Measurements from ENCODE around the gene SNAP23.

SNAP23 gene

DNA sequence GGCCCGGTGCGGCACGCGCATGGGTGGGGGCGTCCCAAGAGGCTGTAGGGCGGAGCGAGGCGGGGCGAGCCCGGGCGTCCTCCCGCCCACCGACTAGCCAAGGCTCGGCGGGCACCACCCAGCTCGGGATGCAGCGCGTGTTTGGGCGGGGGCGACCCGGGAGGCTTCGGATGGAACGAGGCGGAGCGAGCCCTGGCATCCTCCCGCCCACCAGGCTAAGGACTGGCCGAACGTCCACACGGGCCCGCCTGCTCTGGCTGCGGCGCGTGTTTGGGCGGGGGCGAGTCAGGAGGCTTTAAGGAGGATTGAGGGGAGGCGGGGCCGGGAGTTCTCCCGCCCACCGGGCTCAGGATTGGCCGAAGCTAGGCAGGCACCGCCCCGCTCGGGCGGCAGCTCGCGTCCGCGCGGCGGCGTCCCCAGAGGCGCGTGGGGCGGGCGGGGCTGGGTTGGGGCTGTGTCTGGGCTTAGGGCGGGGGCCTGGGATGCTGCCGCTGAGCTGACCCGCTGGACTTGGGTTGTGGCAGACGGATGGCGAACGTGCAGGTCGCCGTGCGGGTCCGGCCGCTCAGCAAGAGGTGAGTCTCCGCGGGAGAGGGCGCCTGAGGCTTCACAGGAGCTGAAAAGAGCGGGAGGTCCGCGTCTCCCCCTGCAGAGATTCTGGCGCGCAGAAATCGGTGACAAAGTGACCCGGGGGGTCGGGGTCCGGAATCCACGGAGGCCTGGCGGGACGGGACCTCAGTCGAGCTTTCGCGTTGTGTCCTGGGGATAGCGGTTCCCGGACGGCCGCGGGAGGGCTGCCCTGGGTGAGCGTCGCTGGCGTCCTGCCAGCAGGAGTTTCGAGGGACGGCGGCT is 80.0 kb downstream of the SNAP23 start, which contains the start of gene STARD9:
TSS of gene STARD9 (plus strand) at position 419 of the 852 bp plus-strand sequence. CDS start at position 529, 110 bp downstream.
- DNase-seq, result peak; percentile 80

GRCh38 chr15:42576040-42576594 is 80.7 kb downstream of the SNAP23 start:
- no peak for DNase-seq

GRCh38 chr15:42576776-42577175 is 81.3 kb downstream of the SNAP23 start:
- no peak for DNase-seq

DNA sequence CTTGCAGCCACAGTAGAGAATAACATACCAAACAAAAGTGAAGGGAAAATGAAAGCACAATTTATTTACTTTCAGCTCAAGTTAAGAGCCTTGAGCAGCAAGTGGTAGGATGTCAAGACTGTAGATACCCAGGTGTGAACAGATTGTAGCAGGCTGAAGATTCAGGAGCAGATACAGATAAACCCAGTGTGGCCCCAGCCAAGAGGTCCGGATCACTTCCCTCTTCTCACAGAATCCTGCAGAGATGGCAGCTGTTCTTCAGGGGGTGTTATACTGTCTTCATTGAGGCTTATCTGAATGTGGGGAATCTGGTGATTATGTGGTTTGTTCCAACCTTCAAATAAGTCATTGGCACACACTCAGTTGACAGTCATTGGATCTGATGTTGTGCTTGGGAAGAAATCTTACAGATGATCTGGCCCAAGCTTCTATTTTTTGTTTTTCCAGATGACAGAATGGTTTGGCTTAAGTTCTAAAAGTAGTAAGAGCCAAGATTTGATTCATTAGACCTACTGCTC is 82.1 kb downstream of the SNAP23 start:
- DNase-seq, result no peak

- no peak for DNase-seq
Observed at GRCh38 chr15:42578984-42579537, 83.6 kb downstream of the SNAP23 start.

DNA sequence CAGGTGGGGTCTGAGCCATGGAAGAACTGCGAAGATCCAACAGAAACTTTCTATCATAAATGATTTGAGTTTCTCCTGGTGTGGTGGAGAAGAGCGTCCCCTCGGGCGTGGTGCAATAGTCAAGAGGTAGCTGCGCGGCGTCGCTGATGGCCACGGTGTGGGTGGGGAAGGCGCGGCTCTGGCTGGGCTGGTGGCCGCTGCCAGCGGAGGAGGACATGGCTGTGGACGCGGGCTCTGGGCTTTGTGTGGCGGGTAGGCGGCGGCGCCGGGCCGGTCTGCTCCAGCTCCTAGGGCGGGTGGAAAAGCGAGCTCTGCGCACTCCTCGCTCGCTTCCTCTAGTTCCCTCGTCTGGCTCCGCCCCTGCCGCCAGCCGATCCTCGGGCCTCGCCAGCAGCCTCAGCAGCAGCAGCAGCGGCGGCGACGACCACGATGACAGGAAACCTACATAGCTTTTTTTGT is 85.9 kb downstream of the SNAP23 start:
- peak; percentile 64 for DNase-seq

Measured in NCI-H1105 treated with DMSO at 0.1 percent for 48 hours (cell line).